Inferior parietal cortex (tissue), 1 donor: ENCODE results near the gene SELENOS.

Experiments
- DNase-seq: peaks from one replicate; pipeline ENCODE4 v3.0.0-alpha.2; 2016; ENCODE audit errors: extremely low spot score

The SELENOS gene

GRCh38 chr15:101277038-101277822 lies at the start of gene SELENOS:
Gene SELENOS (minus strand): TSS chr15:101277485. CDS start chr15:101277417, 68 bp downstream.
- DNase-seq = peak; percentile 86

GRCh38 chr15:101326462-101327146 lies 49.3 kb upstream of the SELENOS start:
- no peak for DNase-seq

- DNase-seq = no peak
Measured at GRCh38 chr15:101326026-101326315, 48.7 kb upstream of the SELENOS start.

- DNase-seq = no peak
Measured at GRCh38 chr15:101325263-101326025, 48.2 kb upstream of the SELENOS start.

GRCh38 chr15:101324524-101325177 lies 47.4 kb upstream of the SELENOS start:
- DNase-seq = no peak

- no peak for DNase-seq
Measured at GRCh38 chr15:101323793-101324523, 46.7 kb upstream of the SELENOS start.

- DNase-seq = no peak
Measured at GRCh38 chr15:101322854-101323477, 45.7 kb upstream of the SELENOS start.

- DNase-seq = no peak
Measured at GRCh38 chr15:101322016-101322695, 44.9 kb upstream of the SELENOS start.

GRCh38 chr15:101320501-101321052 lies 43.3 kb upstream of the SELENOS start:
- DNase-seq = no peak

- no peak for DNase-seq
Measured at GRCh38 chr15:101318839-101319238, 41.6 kb upstream of the SELENOS start.

GRCh38 chr15:101318147-101318819 lies 41.0 kb upstream of the SELENOS start:
- no peak for DNase-seq

- DNase-seq = no peak
Measured at GRCh38 chr15:101317336-101317872, 40.1 kb upstream of the SELENOS start.

- DNase-seq = no peak
Measured at GRCh38 chr15:101316529-101316928, 39.2 kb upstream of the SELENOS start.

- no peak for DNase-seq
Measured at GRCh38 chr15:101315736-101316135, 38.5 kb upstream of the SELENOS start.

GRCh38 chr15:101314336-101315125 lies 37.2 kb upstream of the SELENOS start:
- DNase-seq = no peak

GRCh38 chr15:101313041-101313761 lies 35.9 kb upstream of the SELENOS start:
- no peak for DNase-seq

GRCh38 chr15:101310508-101310907 lies 33.2 kb upstream of the SELENOS start:
- DNase-seq = no peak

GRCh38 chr15:101310161-101310480 lies 32.8 kb upstream of the SELENOS start:
- DNase-seq = no peak
